Panc1 (cell line): Measurements from ENCODE around the gene PAK1. TPM values are rescaled to one million over a fixed set of nuclear protein-coding genes. Genes with fewer than 3 reads are reported as not detected.

Experiments used
- ATAC-seq: fragments of 200-7000 bp; cut with Tn5 transposase; 2 replicates; pipeline ENCODE4 v1.9.1; 2020; ENCODE audit warnings: mild to moderate bottlenecking, moderate library complexity
- BruUV-seq: library from RNA; stranded (reverse); fragments of 400-500 nt; replicated peaks from 2 replicates; lab custom pipeline; 2021; lab: Mats Ljungman, UMichigan
- CTCF ChIA-PET: fragments of 300-600 bp; sonication (Branson Sonifier 250); formaldehyde crosslinking; loops from one replicate; lab custom pipeline; 2022; ENCODE audit warnings: antibody characterized with exemption; lab: Charles Lee
- POLR2A ChIA-PET: fragments of 300-600 bp; sonication (Branson Sonifier 250); formaldehyde crosslinking; loops from one replicate; lab custom pipeline; 2022; ENCODE audit warnings: antibody characterized with exemption; lab: Charles Lee
- DNase-seq: peaks from one replicate; pipeline ENCODE4 v3.0.0-alpha.2; 2010; ENCODE audit warnings: low read depth, low spot score
- H3K27ac ChIP-seq: 2 replicates; pipeline ENCODE4 v1.5.1; 2011; ENCODE audit warnings: mild to moderate bottlenecking, low read length, inconsistent platforms
- H3K27me3 ChIP-seq: fragments of 200-500 bp; sonication (Bioruptor generic); 2 replicates; pipeline ENCODE4 v1.6.0; 2014; ENCODE audit warnings: low read length, inconsistent platforms; ENCODE audit not compliant: control insufficient read depth, insufficient read depth
- H3K36me3 ChIP-seq: fragments of 200-500 bp; sonication (Bioruptor generic); 2 replicates; pipeline ENCODE4 v1.5.1; 2014; ENCODE audit warnings: inconsistent platforms, mild to moderate bottlenecking, low read length, moderate library complexity; ENCODE audit not compliant: control insufficient read depth, insufficient read depth
- H3K4me1 ChIP-seq: 2 replicates; pipeline ENCODE4 v1.5.1; 2011; ENCODE audit warnings: inconsistent platforms, mild to moderate bottlenecking, low read length, moderate library complexity; ENCODE audit not compliant: control insufficient read depth, insufficient read depth
- H3K4me3 ChIP-seq, 2 experiments: 2 replicates each; pipeline ENCODE4 v1.5.1; 2011 to 2012; ENCODE audit warnings: low read depth in 2 of 2, low read length in 2 of 2, mild to moderate bottlenecking in 2 of 2, inconsistent platforms in 1 of 2, moderate library complexity in 1 of 2
- H3K9me3 ChIP-seq: fragments of 200-500 bp; sonication (Bioruptor generic); 2 replicates; pipeline ENCODE4 v1.5.1; 2014; ENCODE audit warnings: low read depth, mild to moderate bottlenecking, inconsistent platforms, low read length, moderate library complexity; ENCODE audit not compliant: control insufficient read depth, insufficient read depth
- CTCF ChIP-seq: fragments of 450-650 bp; IDR thresholded peaks from 2 replicates; pipeline ENCODE4 v1.5.1; 2017; ENCODE audit warnings: mild to moderate bottlenecking
- POLR2AphosphoS5 ChIP-seq: IDR thresholded peaks from 2 replicates; pipeline ENCODE4 v1.6.1; 2012; ENCODE audit warnings: mild to moderate bottlenecking, low read depth, low read length, moderate library complexity
- REST ChIP-seq, 2 experiments: IDR thresholded peaks; 2 replicates each; pipeline ENCODE4 v1.6.1; 2011 to 2012; ENCODE audit warnings: low read depth in 2 of 2, control low read depth in 1 of 2, low read length in 1 of 2, mild to moderate bottlenecking in 1 of 2, moderate library complexity in 1 of 2; ENCODE audit not compliant: insufficient read depth in 1 of 2
- SIN3A ChIP-seq: IDR thresholded peaks from 2 replicates; pipeline ENCODE4 v1.6.1; 2012; ENCODE audit warnings: low read depth, mild to moderate bottlenecking, low read length, moderate library complexity, borderline replicate concordance; ENCODE audit not compliant: insufficient read depth
- TCF7L2 ChIP-seq: IDR thresholded peaks from 2 replicates; pipeline ENCODE4 v1.6.1; 2011; ENCODE audit warnings: mild to moderate bottlenecking, low read depth, low read length, inconsistent platforms
- in situ Hi-C: cut with HindIII; loops from 2 replicates; pipeline ENCODE4 v1.10.0; 2016; ENCODE audit warnings: low sequenced_read_pairs, low pct_unique_long_range_greater_than_20kb
- intact Hi-C: fragments of 100-400 bp; cut with micrococcal nuclease; formaldehyde crosslinking; loops from one replicate; pipeline ENCODE4 v1.10.0; 2022; ENCODE audit not compliant: unreplicated experiment
- total RNA-seq: library from RNA; stranded (reverse); gene quantifications from one replicate; pipeline ENCODE4 v1.2.1, GENCODE V29; 2021; ENCODE audit not compliant: unreplicated experiment

PAK1 gene
- total RNA-seq, 1 experiment from 2014 or later, result 38.2 TPM

- CTCF ChIA-PET, result no interaction called here
- intact Hi-C loops, result no loop called here
Measured at GRCh38 chr11:77371646-77372045, 102.2 kb downstream of the PAK1 start.

GRCh38 chr11:77370217-77370616 is 103.7 kb downstream of the PAK1 start:
- DNase-seq (no peak), ATAC-seq (no peak)
- Histone ChIP-seq H3K4me3 (no peak overlapping the region), H3K4me1 (no peaks in the 10 kb centered on the region), H3K27ac (no peak overlapping the region), H3K27me3 (no peaks in the 10 kb centered on the region), H3K36me3 (no peaks in the 10 kb centered on the region), H3K9me3 (0 out of 2 replicates have a peak, but pooled peaks cover 5% of the 10 kb centered on the region)
- ChIA-PET POLR2A (no interaction called here), CTCF (no interaction called here)
- no TSS peak for BruUV-seq
- intact Hi-C loops (no loop called here), in situ Hi-C loops (no loop called here)
- TF ChIP-seq SIN3A, result no peak
- peak; percentile 27; the same call in 1 of the 2 replicates for TF ChIP-seq CTCF
- no peak for TF ChIP-seq POLR2AphosphoS5

More at GRCh38 chr11:77371646-77372045, 102.2 kb downstream of the PAK1 start:
- ATAC-seq (no peak), DNase-seq (no peak)
- Histone ChIP-seq H3K4me3 (no peak overlapping the region), H3K4me1 (no peaks in the 10 kb centered on the region), H3K36me3 (no peaks in the 10 kb centered on the region), H3K27ac (no peak overlapping the region), H3K9me3 (no peaks in the 10 kb centered on the region), H3K27me3 (no peaks in the 10 kb centered on the region)
- no TSS peak for BruUV-seq
- POLR2A ChIA-PET, result no interaction called here
- in situ Hi-C loops, result no loop called here
- TF ChIP-seq REST (IDR thresholded peaks at IDR 0.05; ENCODE audit: insufficient read depth in 1 of 2, low read depth in 2 of 2, low read length in 1 of 2) (no peak), TCF7L2 (no peak), SIN3A (no peak), CTCF (no peak), POLR2AphosphoS5 (no peak)
